HEK293 (cell line): ENCODE results near the gene INTS1.

Experiments
- CTCF ChIA-PET: fragments of 350-600 bp; formaldehyde crosslinking; extraction: SDS; loops from one replicate; lab custom pipeline; 2021; ENCODE audit warnings: antibody characterized with exemption; lab: Yijun Ruan, JAX
- POLR2A ChIA-PET: fragments of 300-600 bp; formaldehyde crosslinking; extraction: SDS; loops from one replicate; lab custom pipeline; 2020; ENCODE audit warnings: antibody characterized with exemption, inconsistent platforms; lab: Yijun Ruan, JAX
- H3K27ac ChIP-seq: fragments of 200-500 bp; sonication (Bioruptor generic); 2 replicates; pipeline ENCODE4 v1.5.1; 2014; ENCODE audit warnings: low read depth, low read length, control low read depth, inconsistent platforms; ENCODE audit errors: extremely low read depth
- H3K36me3 ChIP-seq, 2 experiments: fragments of 200-500 bp in 1 of 2; sonication (Bioruptor generic) in 1 of 2; 1 replicate in 1 of 2; 2 replicates in 1 of 2; pipeline ENCODE4 v1.5.1; 2014 to 2017; ENCODE audit warnings: inconsistent platforms in 2 of 2, low read length in 2 of 2; ENCODE audit not compliant: control insufficient read depth in 2 of 2, insufficient read depth in 1 of 2
- H3K4me1 ChIP-seq: fragments of 200-500 bp; sonication (Bioruptor generic); 2 replicates; pipeline ENCODE4 v1.5.1; 2014; ENCODE audit warnings: mild to moderate bottlenecking, low read length, inconsistent platforms; ENCODE audit not compliant: control insufficient read depth, insufficient read depth
- H3K4me3 ChIP-seq: 2 replicates; pipeline ENCODE4 v1.5.1; 2011; ENCODE audit warnings: low read depth, mild to moderate bottlenecking, control low read depth, low read length, moderate library complexity
- H3K9me3 ChIP-seq: fragments of 200-500 bp; sonication (Bioruptor generic); 2 replicates; pipeline ENCODE4 v1.5.1; 2014; ENCODE audit warnings: low read depth, low read length, inconsistent platforms; ENCODE audit not compliant: control insufficient read depth, insufficient read depth
- EGR2 ChIP-seq: fragments of 450-650 bp; formaldehyde crosslinking; IDR thresholded peaks from 2 replicates; pipeline ENCODE4 v1.5.1; 2016; ENCODE audit warnings: low read depth, missing biosample characterization, missing genetic modification characterization
- MZF1 ChIP-seq: fragments of 450-650 bp; formaldehyde crosslinking; IDR thresholded peaks from 2 replicates; pipeline ENCODE4 v1.5.1; 2017; ENCODE audit warnings: missing biosample characterization, missing genetic modification characterization, borderline replicate concordance
- SP3 ChIP-seq: fragments of 450-650 bp; formaldehyde crosslinking; IDR thresholded peaks from 2 replicates; pipeline ENCODE4 v1.5.1; 2016; ENCODE audit warnings: missing biosample characterization, missing genetic modification characterization
- ZBTB8A ChIP-seq: fragments of 450-650 bp; formaldehyde crosslinking; IDR thresholded peaks from 2 replicates; pipeline ENCODE4 v1.5.1; 2016; ENCODE audit warnings: missing biosample characterization, missing genetic modification characterization
- ZEB2 ChIP-seq: fragments of 450-650 bp; formaldehyde crosslinking; IDR thresholded peaks from 2 replicates; pipeline ENCODE4 v1.5.1; 2016; ENCODE audit warnings: missing biosample characterization, missing genetic modification characterization
- ZFP69B ChIP-seq: fragments of 450-650 bp; formaldehyde crosslinking; IDR thresholded peaks from 2 replicates; pipeline ENCODE4 v1.5.1; 2016; ENCODE audit warnings: missing biosample characterization, missing genetic modification characterization
- ZNF174 ChIP-seq: fragments of 450-650 bp; formaldehyde crosslinking; IDR thresholded peaks from 2 replicates; pipeline ENCODE4 v1.5.0; 2017; ENCODE audit warnings: missing biosample characterization, mild to moderate bottlenecking, missing genetic modification characterization
- ZNF175 ChIP-seq: fragments of 450-650 bp; formaldehyde crosslinking; IDR thresholded peaks from 2 replicates; pipeline ENCODE4 v1.5.1; 2016; ENCODE audit warnings: missing biosample characterization, missing genetic modification characterization
- ZNF221 ChIP-seq: fragments of 450-650 bp; formaldehyde crosslinking; IDR thresholded peaks from 2 replicates; pipeline ENCODE4 v1.5.1; 2017; ENCODE audit warnings: missing biosample characterization, missing genetic modification characterization, borderline replicate concordance
- ZNF48 ChIP-seq: fragments of 450-650 bp; formaldehyde crosslinking; IDR thresholded peaks from 2 replicates; pipeline ENCODE4 v1.5.1; 2016; ENCODE audit warnings: missing biosample characterization, missing genetic modification characterization
- ZNF707 ChIP-seq: fragments of 450-650 bp; formaldehyde crosslinking; IDR thresholded peaks from 2 replicates; pipeline ENCODE4 v1.5.1; 2016; ENCODE audit warnings: missing biosample characterization, missing genetic modification characterization
- ZNF776 ChIP-seq: fragments of 450-650 bp; formaldehyde crosslinking; IDR thresholded peaks from 2 replicates; pipeline ENCODE4 v1.5.0; 2017; ENCODE audit warnings: missing biosample characterization, missing genetic modification characterization, borderline replicate concordance
- TF ChIP-seq, protein P1 (sequence below): fragments of 450-650 bp; formaldehyde crosslinking; conservative IDR thresholded peaks from 2 replicates; pipeline ENCODE4 v1.5.1; 2016; ENCODE audit warnings: low read depth, missing biosample characterization, missing genetic modification characterization
- TF ChIP-seq, protein P2 (sequence below): fragments of 450-650 bp; formaldehyde crosslinking; IDR thresholded peaks from 2 replicates; pipeline ENCODE4 v1.5.1; 2016; ENCODE audit warnings: missing biosample characterization, missing genetic modification characterization, borderline replicate concordance
- TF ChIP-seq, protein P3 (sequence below): fragments of 450-650 bp; formaldehyde crosslinking; IDR thresholded peaks from 2 replicates; pipeline ENCODE4 v1.5.1; 2017; ENCODE audit warnings: missing biosample characterization, mild to moderate bottlenecking, missing genetic modification characterization, moderate library complexity
- TF ChIP-seq, protein P4 (sequence below): fragments of 450-650 bp; formaldehyde crosslinking; IDR thresholded peaks from 2 replicates; pipeline ENCODE4 v1.5.1; 2016; ENCODE audit warnings: missing biosample characterization, missing genetic modification characterization

The INTS1 gene

DNA sequence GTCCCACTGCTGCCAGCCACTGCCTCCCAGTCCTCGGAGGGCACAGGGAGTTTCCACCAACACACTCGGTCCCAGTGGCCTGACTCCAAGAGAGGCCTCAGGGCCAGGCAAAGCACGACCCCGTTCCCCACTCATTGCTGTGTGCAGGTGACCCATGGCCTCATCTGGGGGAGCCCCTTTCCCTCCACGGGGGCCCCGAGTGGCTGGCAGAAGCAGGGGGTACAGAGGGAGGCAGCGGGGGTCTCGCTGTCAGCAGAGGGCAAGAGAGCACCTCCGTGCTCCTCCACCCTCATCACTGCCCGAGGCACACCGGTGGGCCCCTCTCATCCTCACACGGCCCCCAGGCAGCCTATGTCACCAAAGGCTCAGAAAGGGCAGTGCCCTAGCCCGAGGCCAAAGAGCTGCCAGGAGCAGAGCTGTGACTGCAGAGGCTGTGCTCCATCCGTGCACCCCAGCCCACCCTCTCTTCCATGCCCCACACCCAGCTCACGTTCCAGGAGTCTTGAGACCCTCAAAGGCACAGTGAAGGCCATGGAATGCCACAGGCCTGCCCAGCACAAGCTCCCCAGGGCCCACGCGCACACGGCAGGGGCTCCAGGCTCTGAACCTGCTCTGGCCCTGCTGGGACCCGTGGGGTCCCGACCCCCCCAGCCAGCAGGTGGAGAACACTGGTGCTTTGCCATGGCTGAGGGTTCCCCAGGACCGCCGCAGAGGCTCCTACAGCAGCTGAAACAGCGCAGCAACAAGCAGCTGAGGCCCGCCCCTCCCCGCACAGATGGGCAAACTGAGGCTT is 70.9 kb downstream of the INTS1 start:
- TF ChIP-seq MZF1 (tag by site-specific recombination), result no peak
- no peak for TF ChIP-seq ZFP69B
- no peak for TF ChIP-seq ZNF175 (tag by site-specific recombination)
- no peak for TF ChIP-seq ZBTB8A (tag by site-specific recombination)
- TF ChIP-seq, protein P1, sequence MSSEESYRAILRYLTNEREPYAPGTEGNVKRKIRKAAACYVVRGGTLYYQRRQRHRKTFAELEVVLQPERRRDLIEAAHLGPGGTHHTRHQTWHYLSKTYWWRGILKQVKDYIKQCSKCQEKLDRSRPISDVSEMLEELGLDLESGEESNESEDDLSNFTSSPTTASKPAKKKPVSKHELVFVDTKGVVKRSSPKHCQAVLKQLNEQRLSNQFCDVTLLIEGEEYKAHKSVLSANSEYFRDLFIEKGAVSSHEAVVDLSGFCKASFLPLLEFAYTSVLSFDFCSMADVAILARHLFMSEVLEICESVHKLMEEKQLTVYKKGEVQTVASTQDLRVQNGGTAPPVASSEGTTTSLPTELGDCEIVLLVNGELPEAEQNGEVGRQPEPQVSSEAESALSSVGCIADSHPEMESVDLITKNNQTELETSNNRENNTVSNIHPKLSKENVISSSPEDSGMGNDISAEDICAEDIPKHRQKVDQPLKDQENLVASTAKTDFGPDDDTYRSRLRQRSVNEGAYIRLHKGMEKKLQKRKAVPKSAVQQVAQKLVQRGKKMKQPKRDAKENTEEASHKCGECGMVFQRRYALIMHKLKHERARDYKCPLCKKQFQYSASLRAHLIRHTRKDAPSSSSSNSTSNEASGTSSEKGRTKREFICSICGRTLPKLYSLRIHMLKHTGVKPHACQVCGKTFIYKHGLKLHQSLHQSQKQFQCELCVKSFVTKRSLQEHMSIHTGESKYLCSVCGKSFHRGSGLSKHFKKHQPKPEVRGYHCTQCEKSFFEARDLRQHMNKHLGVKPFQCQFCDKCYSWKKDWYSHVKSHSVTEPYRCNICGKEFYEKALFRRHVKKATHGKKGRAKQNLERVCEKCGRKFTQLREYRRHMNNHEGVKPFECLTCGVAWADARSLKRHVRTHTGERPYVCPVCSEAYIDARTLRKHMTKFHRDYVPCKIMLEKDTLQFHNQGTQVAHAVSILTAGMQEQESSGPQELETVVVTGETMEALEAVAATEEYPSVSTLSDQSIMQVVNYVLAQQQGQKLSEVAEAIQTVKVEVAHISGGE (tag by site-specific recombination), result no peak
- TF ChIP-seq ZNF174 (tag by site-specific recombination), result no peak
- TF ChIP-seq, protein P2, sequence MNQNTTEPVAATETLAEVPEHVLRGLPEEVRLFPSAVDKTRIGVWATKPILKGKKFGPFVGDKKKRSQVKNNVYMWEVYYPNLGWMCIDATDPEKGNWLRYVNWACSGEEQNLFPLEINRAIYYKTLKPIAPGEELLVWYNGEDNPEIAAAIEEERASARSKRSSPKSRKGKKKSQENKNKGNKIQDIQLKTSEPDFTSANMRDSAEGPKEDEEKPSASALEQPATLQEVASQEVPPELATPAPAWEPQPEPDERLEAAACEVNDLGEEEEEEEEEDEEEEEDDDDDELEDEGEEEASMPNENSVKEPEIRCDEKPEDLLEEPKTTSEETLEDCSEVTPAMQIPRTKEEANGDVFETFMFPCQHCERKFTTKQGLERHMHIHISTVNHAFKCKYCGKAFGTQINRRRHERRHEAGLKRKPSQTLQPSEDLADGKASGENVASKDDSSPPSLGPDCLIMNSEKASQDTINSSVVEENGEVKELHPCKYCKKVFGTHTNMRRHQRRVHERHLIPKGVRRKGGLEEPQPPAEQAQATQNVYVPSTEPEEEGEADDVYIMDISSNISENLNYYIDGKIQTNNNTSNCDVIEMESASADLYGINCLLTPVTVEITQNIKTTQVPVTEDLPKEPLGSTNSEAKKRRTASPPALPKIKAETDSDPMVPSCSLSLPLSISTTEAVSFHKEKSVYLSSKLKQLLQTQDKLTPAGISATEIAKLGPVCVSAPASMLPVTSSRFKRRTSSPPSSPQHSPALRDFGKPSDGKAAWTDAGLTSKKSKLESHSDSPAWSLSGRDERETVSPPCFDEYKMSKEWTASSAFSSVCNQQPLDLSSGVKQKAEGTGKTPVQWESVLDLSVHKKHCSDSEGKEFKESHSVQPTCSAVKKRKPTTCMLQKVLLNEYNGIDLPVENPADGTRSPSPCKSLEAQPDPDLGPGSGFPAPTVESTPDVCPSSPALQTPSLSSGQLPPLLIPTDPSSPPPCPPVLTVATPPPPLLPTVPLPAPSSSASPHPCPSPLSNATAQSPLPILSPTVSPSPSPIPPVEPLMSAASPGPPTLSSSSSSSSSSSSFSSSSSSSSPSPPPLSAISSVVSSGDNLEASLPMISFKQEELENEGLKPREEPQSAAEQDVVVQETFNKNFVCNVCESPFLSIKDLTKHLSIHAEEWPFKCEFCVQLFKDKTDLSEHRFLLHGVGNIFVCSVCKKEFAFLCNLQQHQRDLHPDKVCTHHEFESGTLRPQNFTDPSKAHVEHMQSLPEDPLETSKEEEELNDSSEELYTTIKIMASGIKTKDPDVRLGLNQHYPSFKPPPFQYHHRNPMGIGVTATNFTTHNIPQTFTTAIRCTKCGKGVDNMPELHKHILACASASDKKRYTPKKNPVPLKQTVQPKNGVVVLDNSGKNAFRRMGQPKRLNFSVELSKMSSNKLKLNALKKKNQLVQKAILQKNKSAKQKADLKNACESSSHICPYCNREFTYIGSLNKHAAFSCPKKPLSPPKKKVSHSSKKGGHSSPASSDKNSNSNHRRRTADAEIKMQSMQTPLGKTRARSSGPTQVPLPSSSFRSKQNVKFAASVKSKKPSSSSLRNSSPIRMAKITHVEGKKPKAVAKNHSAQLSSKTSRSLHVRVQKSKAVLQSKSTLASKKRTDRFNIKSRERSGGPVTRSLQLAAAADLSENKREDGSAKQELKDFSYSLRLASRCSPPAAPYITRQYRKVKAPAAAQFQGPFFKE (tag by site-specific recombination), result no peak
- no peak for TF ChIP-seq ZNF221 (tag by site-specific recombination)
- TF ChIP-seq, protein P3, sequence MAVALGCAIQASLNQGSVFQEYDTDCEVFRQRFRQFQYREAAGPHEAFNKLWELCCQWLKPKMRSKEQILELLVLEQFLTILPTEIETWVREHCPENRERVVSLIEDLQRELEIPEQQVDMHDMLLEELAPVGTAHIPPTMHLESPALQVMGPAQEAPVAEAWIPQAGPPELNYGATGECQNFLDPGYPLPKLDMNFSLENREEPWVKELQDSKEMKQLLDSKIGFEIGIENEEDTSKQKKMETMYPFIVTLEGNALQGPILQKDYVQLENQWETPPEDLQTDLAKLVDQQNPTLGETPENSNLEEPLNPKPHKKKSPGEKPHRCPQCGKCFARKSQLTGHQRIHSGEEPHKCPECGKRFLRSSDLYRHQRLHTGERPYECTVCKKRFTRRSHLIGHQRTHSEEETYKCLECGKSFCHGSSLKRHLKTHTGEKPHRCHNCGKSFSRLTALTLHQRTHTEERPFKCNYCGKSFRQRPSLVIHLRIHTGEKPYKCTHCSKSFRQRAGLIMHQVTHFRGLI (tag by site-specific recombination), result no peak
- no peak for TF ChIP-seq ZNF48 (tag by site-specific recombination)
- TF ChIP-seq SP3 (tag by site-specific recombination), result no peak
- TF ChIP-seq ZNF776, result no peak
- TF ChIP-seq ZNF707 (tag by site-specific recombination), result no peak
- TF ChIP-seq, protein P4, sequence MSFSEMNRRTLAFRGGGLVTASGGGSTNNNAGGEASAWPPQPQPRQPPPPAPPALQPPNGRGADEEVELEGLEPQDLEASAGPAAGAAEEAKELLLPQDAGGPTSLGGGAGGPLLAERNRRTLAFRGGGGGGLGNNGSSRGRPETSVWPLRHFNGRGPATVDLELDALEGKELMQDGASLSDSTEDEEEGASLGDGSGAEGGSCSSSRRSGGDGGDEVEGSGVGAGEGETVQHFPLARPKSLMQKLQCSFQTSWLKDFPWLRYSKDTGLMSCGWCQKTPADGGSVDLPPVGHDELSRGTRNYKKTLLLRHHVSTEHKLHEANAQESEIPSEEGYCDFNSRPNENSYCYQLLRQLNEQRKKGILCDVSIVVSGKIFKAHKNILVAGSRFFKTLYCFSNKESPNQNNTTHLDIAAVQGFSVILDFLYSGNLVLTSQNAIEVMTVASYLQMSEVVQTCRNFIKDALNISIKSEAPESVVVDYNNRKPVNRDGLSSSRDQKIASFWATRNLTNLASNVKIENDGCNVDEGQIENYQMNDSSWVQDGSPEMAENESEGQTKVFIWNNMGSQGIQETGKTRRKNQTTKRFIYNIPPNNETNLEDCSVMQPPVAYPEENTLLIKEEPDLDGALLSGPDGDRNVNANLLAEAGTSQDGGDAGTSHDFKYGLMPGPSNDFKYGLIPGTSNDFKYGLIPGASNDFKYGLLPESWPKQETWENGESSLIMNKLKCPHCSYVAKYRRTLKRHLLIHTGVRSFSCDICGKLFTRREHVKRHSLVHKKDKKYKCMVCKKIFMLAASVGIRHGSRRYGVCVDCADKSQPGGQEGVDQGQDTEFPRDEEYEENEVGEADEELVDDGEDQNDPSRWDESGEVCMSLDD (tag by site-specific recombination), result no peak
- no peak for TF ChIP-seq EGR2
- TF ChIP-seq ZEB2, result no peak
- ChIA-PET CTCF (interaction anchor here (0.6 to 1.9 kb wide), 19 partner anchors 8 to 585 kb away, joined by 3 to 10 read pairs (median 3); no protein-coding TSS in a partner anchor), POLR2A (no interaction called here)
- Histone ChIP-seq H3K9me3 (no peaks in the 10 kb centered on the region), H3K4me1 (no peaks in the 10 kb centered on the region), H3K27ac (no peak overlapping the region), H3K4me3 (no peak overlapping the region), H3K36me3 (no peaks in the 10 kb centered on the region)
